ENCODE data around the gene TMEM150B. TPM values are rescaled to one million over a fixed set of nuclear protein-coding genes. Genes with fewer than 3 reads are reported as not detected.

TMEM150B gene
- total and polyA plus RNA-seq, 2 donors (not counting 3 experiments of a cell fraction or from before 2014, with no cell fraction given) = not detected

GRCh38 chr19:55311397-55311796, 13.7 kb downstream of the TMEM150B start:
- FAIRE-seq (no peak), DNase-seq (ENCODE audit: low read depth, low spot score) (no peak)
- CTCF ChIA-PET = interaction anchor here (2.8 kb wide), 1 partner anchor 9 kb away, joined by 18 read pairs; no protein-coding TSS in a partner anchor
- intact Hi-C loops (cut with micrococcal nuclease) = no loop called here
- no peak overlapping the region for H3K9ac ChIP-seq (replicated peaks; ENCODE audit: extremely low read depth, insufficient read depth, low read length)
- BruUV-seq (replicated peaks) = no TSS peak
- H3K4me3 ChIP-seq (replicated peaks in 1 of 3; ENCODE audit: insufficient read depth in 1 of 3, low read depth in 1 of 3, low read length in 3 of 3) = no peak overlapping the region
- POLR2A ChIA-PET = no interaction called here
- H4K20me1 ChIP-seq (replicated peaks; ENCODE audit: control insufficient read depth, extremely low read depth, insufficient read depth, low read length) = no peaks in the 10 kb centered on the region
- no peak overlapping the region for H2AFZ ChIP-seq (ENCODE audit: low read depth, low read length)
- H3K9me3 ChIP-seq (replicated peaks; ENCODE audit: control insufficient read depth, insufficient read depth, low read length) = no peaks in the 10 kb centered on the region
- dilution Hi-C loops (cut with MboI; ENCODE audit: extremely low pct_ligation_motif_present, low sequenced_read_pairs) = no loop called here
- no peaks in the 10 kb centered on the region for H3K9me1 ChIP-seq (replicated peaks; ENCODE audit: control insufficient read depth, extremely low read depth, insufficient read depth, low read length)
- H3K4me1 ChIP-seq (ENCODE audit: control insufficient read depth, extremely low read depth, insufficient read depth, low read length) = no peaks in the 10 kb centered on the region
- no peak overlapping the region for H3K4me2 ChIP-seq (ENCODE audit: insufficient read depth, low read length)
- H3K27ac ChIP-seq (ENCODE audit: insufficient read depth, low read depth, low read length) = no peak overlapping the region
- no peaks in the 10 kb centered on the region for H3K27me3 ChIP-seq (ENCODE audit: control insufficient read depth in 2 of 2, insufficient read depth in 2 of 2, low read length in 2 of 2)
- no peaks in the 10 kb centered on the region for H3K79me2 ChIP-seq (ENCODE audit: control insufficient read depth, insufficient read depth, low read length)
- TF ChIP-seq MAX (IDR thresholded peaks at IDR 0.05; ENCODE audit: insufficient read depth, insufficient read length) = no peak
- TF ChIP-seq EZH2 (IDR thresholded peaks at IDR 0.05; ENCODE audit: borderline replicate concordance, low read depth, low read length, severe bottlenecking) = no peak
- TF ChIP-seq MYC (IDR thresholded peaks at IDR 0.05; ENCODE audit: low read depth, low read length) = no peak
- TF ChIP-seq CTCF (IDR thresholded peaks at IDR 0.05; ENCODE audit: extremely low read depth in 1 of 2, insufficient read depth in 1 of 2, low read depth in 1 of 2, low read length in 2 of 2) = no peak
- no peak for TF ChIP-seq POLR2A (IDR thresholded peaks at IDR 0.05; ENCODE audit: low read depth, low read length)
- TF ChIP-seq FOS (IDR thresholded peaks at IDR 0.05; ENCODE audit: borderline replicate concordance, insufficient read depth, low read length) = no peak
- TF ChIP-seq JUN (IDR thresholded peaks at IDR 0.05; ENCODE audit: borderline replicate concordance, insufficient read depth, insufficient read length, low read depth) = no peak
- TF ChIP-seq POLR2AphosphoS5 (IDR thresholded peaks at IDR 0.05; ENCODE audit: insufficient read depth, low read depth, low read length) = no peak
- no peak for TF ChIP-seq GATA2 (IDR thresholded peaks at IDR 0.05; ENCODE audit: insufficient read depth, insufficient read length, low read depth, low read length)
- no peaks in the 10 kb centered on the region for H3K36me3 ChIP-seq (ENCODE audit: control insufficient read depth in 2 of 2, extremely low read depth in 1 of 2, insufficient read depth in 2 of 2, low read length in 2 of 2)
